Caco-2 (cell line): ENCODE measurements around the gene SUPT3H. TPM values are rescaled to one million over a fixed set of nuclear protein-coding genes. Genes with fewer than 3 reads are reported as not detected.

Experiments used
- BruUV-seq: library from RNA; stranded (reverse); fragments of 400-500 nt; replicated peaks from 2 replicates; lab custom pipeline; 2021; lab: Mats Ljungman, UMichigan
- CTCF ChIA-PET: fragments of 300-600 bp; sonication (Branson Sonifier 250); formaldehyde crosslinking; loops from one replicate; lab custom pipeline; 2022; ENCODE audit warnings: antibody characterized with exemption; lab: Charles Lee
- POLR2A ChIA-PET: fragments of 300-600 bp; sonication (Branson Sonifier 250); formaldehyde crosslinking; loops from one replicate; lab custom pipeline; 2022; ENCODE audit warnings: antibody characterized with exemption; lab: Charles Lee
- DNase-seq, 2 experiments: peaks; one replicate each; pipeline versions ENCODE4 v3.0.0 to v3.0.0-alpha.2; 2020 to 2022
- H3K27me3 ChIP-seq: replicated peaks from 2 replicates; pipeline ENCODE4 v1.6.0; 2011; ENCODE audit warnings: low read length; ENCODE audit not compliant: control insufficient read depth, insufficient read depth
- H3K36me3 ChIP-seq: 2 replicates; pipeline ENCODE4 v1.5.1; 2011; ENCODE audit warnings: low read length; ENCODE audit not compliant: control insufficient read depth, insufficient read depth
- H3K4me1 ChIP-seq: fragments of 250-450 bp; sonication (Bioruptor Pico); 2 replicates; pipeline ENCODE4 v1.5.1; 2020; ENCODE audit warnings: mild to moderate bottlenecking
- H3K4me3 ChIP-seq: 2 replicates; pipeline ENCODE4 v1.5.1; 2011; ENCODE audit warnings: low read depth, mild to moderate bottlenecking, control low read depth, low read length
- H3K9me3 ChIP-seq: fragments of 250-450 bp; sonication (Bioruptor Pico); 2 replicates; pipeline ENCODE4 v1.5.1; 2020; ENCODE audit warnings: mild to moderate bottlenecking, moderate library complexity
- H3K27ac Mint-ChIP-seq: one replicate; pipeline ENCODE4 v1.8.0; 2022; ENCODE audit warnings: mixed read lengths; ENCODE audit not compliant: unreplicated experiment
- H3K27me3 Mint-ChIP-seq: one replicate; pipeline ENCODE4 v1.8.0; 2022; ENCODE audit warnings: mixed read lengths; ENCODE audit not compliant: insufficient read depth, unreplicated experiment
- H3K36me3 Mint-ChIP-seq: one replicate; pipeline ENCODE4 v1.8.0; 2022; ENCODE audit warnings: mild to moderate bottlenecking, mixed read lengths; ENCODE audit not compliant: insufficient read depth, unreplicated experiment
- H3K4me1 Mint-ChIP-seq: one replicate; pipeline ENCODE4 v1.8.0; 2022; ENCODE audit warnings: low read depth, mixed read lengths; ENCODE audit not compliant: unreplicated experiment
- H3K4me3 Mint-ChIP-seq: one replicate; pipeline ENCODE4 v1.8.0; 2022; ENCODE audit warnings: mild to moderate bottlenecking, moderate library complexity, mixed read lengths; ENCODE audit not compliant: unreplicated experiment
- H3K9me3 Mint-ChIP-seq: one replicate; pipeline ENCODE4 v1.8.0; 2022; ENCODE audit warnings: mixed read lengths; ENCODE audit not compliant: unreplicated experiment
- intact Hi-C: fragments of 100-400 bp; cut with micrococcal nuclease; formaldehyde crosslinking; loops from one replicate; pipeline ENCODE4 v1.10.0; 2022; ENCODE audit not compliant: unreplicated experiment
- total RNA-seq: library from RNA; stranded (reverse); gene quantifications from 2 replicates; pipeline ENCODE4 v1.2.3, GENCODE V29; 2022
- TF ChIP-seq, protein P1 (sequence below), 2 experiments: fragments of 200-600 bp in 1 of 2; IDR thresholded peaks; 1 replicate in 1 of 2; 2 replicates in 1 of 2; pipeline versions ENCODE4 v1.5.1 to v1.8.0; 2011 to 2022; ENCODE audit warnings: antibody characterized with exemption in 1 of 2, control low read depth in 1 of 2, inconsistent platforms in 1 of 2, low read depth in 1 of 2, low read length in 1 of 2, mild to moderate bottlenecking in 1 of 2, moderate library complexity in 1 of 2; ENCODE audit not compliant: insufficient read depth in 1 of 2, severe bottlenecking in 1 of 2, unreplicated experiment in 1 of 2

Gene SUPT3H
- total RNA-seq, 1 experiment from 2014 or later, result 13.2 TPM

DNA sequence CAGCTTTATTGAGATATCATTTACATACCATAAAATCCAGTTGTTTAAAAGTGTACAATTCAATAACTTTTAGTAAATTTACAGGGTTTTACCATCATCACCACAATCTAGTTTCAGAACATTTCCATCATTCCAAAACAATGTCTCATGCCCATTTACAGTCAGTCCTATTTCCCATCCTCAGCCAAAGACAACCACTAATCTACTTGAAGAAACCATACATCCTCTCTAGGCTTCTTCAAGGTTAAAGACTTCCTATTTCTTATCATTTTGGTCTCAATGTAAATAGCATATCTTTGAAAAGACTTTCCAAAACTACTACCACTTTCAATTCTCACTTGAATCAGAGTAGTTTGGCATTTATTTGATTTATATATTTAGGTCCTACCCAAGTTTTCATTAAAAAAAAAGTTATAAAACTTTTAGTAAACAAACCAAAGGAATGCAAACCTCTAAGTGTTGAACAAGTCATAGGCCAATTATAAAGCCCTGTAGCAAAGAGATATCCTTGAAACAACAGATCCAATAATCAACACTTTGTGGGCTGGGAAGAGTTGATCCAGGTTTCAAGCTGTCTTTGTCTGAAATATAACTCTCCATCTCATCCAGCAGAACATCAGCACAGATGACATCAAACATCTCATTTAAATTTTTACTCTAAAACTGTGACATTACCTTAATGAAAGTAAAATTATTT, 260.9 kb downstream of the SUPT3H start:
- BruUV-seq, result no TSS peak
- Mint-ChIP-seq H3K9me3 (no peaks in the 10 kb centered on the region), H3K27me3 (no peaks in the 10 kb centered on the region), H3K4me3 (no peak overlapping the region), H3K36me3 (no peaks in the 10 kb centered on the region), H3K27ac (no peak overlapping the region), H3K4me1 (no peaks in the 10 kb centered on the region)
- TF ChIP-seq, protein P1, sequence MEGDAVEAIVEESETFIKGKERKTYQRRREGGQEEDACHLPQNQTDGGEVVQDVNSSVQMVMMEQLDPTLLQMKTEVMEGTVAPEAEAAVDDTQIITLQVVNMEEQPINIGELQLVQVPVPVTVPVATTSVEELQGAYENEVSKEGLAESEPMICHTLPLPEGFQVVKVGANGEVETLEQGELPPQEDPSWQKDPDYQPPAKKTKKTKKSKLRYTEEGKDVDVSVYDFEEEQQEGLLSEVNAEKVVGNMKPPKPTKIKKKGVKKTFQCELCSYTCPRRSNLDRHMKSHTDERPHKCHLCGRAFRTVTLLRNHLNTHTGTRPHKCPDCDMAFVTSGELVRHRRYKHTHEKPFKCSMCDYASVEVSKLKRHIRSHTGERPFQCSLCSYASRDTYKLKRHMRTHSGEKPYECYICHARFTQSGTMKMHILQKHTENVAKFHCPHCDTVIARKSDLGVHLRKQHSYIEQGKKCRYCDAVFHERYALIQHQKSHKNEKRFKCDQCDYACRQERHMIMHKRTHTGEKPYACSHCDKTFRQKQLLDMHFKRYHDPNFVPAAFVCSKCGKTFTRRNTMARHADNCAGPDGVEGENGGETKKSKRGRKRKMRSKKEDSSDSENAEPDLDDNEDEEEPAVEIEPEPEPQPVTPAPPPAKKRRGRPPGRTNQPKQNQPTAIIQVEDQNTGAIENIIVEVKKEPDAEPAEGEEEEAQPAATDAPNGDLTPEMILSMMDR (IDR thresholded peaks at IDR 0.05; ENCODE audit: insufficient read depth in 1 of 2, low read depth in 1 of 2, low read length in 1 of 2, severe bottlenecking in 1 of 2, unreplicated experiment in 1 of 2), result no peak
- Histone ChIP-seq H3K4me3 (no peak overlapping the region), H3K4me1 (no peaks in the 10 kb centered on the region), H3K36me3 (no peaks in the 10 kb centered on the region), H3K9me3 (no peaks in the 10 kb centered on the region), H3K27me3 (no peaks in the 10 kb centered on the region)
- ChIA-PET POLR2A (no interaction called here), CTCF (no interaction called here)
- no peak for DNase-seq
- intact Hi-C loops, result no loop called here

DNA sequence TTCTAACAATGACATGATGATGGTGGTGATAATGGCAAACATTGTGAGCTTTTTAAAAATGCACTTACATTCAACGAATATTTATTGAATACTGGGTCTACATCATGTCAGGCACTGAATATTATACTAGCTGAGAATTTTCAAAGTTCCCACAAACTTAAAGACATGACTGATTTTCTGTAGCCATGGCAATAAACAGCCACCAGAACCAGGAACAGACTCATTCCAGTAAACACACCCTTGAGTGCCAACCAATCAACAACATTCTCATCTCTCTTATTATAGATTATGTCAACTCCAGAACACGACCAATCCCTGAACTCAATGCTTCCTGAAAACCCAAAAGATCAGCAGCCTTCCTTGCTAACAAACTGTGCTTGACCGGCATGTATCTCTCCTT, 262.0 kb downstream of the SUPT3H start:
- no TSS peak for BruUV-seq
- no peaks in the 10 kb centered on the region for H3K36me3 ChIP-seq
- no peaks in the 10 kb centered on the region for H3K9me3 ChIP-seq
- H3K27ac Mint-ChIP-seq, result no peak overlapping the region
- no peak overlapping the region for H3K4me3 ChIP-seq
- ChIA-PET CTCF (no interaction called here), POLR2A (no interaction called here)
- H3K4me1 ChIP-seq, result no peaks in the 10 kb centered on the region
- H3K4me3 Mint-ChIP-seq, result no peak overlapping the region
- intact Hi-C loops, result no loop called here
- TF ChIP-seq, protein P1 (IDR thresholded peaks at IDR 0.05; ENCODE audit: insufficient read depth in 1 of 2, low read depth in 1 of 2, low read length in 1 of 2, severe bottlenecking in 1 of 2, unreplicated experiment in 1 of 2), result no peak
- no peak for DNase-seq
- H3K4me1 Mint-ChIP-seq, result no peaks in the 10 kb centered on the region
- no peaks in the 10 kb centered on the region for H3K36me3 Mint-ChIP-seq
- no peaks in the 10 kb centered on the region for H3K27me3 ChIP-seq
- H3K27me3 Mint-ChIP-seq, result no peaks in the 10 kb centered on the region
- H3K9me3 Mint-ChIP-seq, result no peaks in the 10 kb centered on the region

DNA sequence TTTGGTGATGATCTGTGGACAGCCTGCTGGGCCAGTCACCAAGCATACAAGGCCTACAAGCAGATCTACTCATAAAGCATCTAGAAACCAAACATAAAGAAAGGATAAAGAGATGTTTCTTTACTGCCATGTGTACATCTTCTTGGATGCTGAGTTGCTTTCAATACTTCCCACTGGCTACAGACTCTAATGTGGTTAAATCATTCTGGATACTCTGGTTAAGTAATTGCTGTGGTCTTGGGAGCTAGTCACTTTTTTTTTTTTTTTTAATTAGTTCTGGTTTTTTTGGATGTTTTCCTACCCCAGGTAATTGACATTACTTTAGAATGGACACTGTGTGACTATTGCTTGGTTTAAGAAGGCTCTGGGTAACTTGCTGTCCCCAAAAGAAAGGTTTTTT, 265.0 kb downstream of the SUPT3H start:
- Mint-ChIP-seq H3K27ac (no peak overlapping the region), H3K4me3 (no peak overlapping the region), H3K27me3 (no peaks in the 10 kb centered on the region), H3K4me1 (no peaks in the 10 kb centered on the region), H3K9me3 (no peaks in the 10 kb centered on the region), H3K36me3 (no peaks in the 10 kb centered on the region)
- Histone ChIP-seq H3K27me3 (no peaks in the 10 kb centered on the region), H3K4me1 (no peaks in the 10 kb centered on the region), H3K36me3 (no peaks in the 10 kb centered on the region), H3K9me3 (no peaks in the 10 kb centered on the region), H3K4me3 (no peak overlapping the region)
- intact Hi-C loops, result no loop called here
- DNase-seq, result no peak
- no TSS peak for BruUV-seq
- POLR2A ChIA-PET, result no interaction called here
- CTCF ChIA-PET, result no interaction called here
- TF ChIP-seq, protein P1 (IDR thresholded peaks at IDR 0.05; ENCODE audit: insufficient read depth in 1 of 2, low read depth in 1 of 2, low read length in 1 of 2, severe bottlenecking in 1 of 2, unreplicated experiment in 1 of 2), result no peak
